ENCODE results near the gene AP3M1. TPM values are rescaled to one million over a fixed set of nuclear protein-coding genes. Genes with fewer than 3 reads are reported as not detected.

Gene AP3M1
- total RNA-seq, 1 experiment from 2014 or later: 37.4 TPM

GRCh38 chr10:74076961-74077360, 73.7 kb downstream of the AP3M1 start:
- H3K27me3 ChIP-seq (ENCODE audit: insufficient read depth, low read length): no peaks in the 10 kb centered on the region
- no peak overlapping the region for H3K4ac ChIP-seq (ENCODE audit: low read depth, low read length)
- H2AFZ ChIP-seq (ENCODE audit: low read length): no peak overlapping the region
- no peaks in the 10 kb centered on the region for H3K9me3 ChIP-seq (ENCODE audit: control insufficient read depth, low read depth, low read length)
- Mint-ChIP-seq H3K27me3 (ENCODE audit: low read depth) (no peaks in the 10 kb centered on the region), H3K36me3 (ENCODE audit: insufficient read depth in 1 of 3, low read depth in 3 of 3) (peaks cover 25 to 60% (median 40%) of the 10 kb centered on the region in 3 experiments; a peak in 6 of 7 replicates), H3K9me3 (no peaks in the 10 kb centered on the region), H3K4me1 (peaks cover 49 to 54% of the 10 kb centered on the region in 2 experiments), H3K27ac (0 out of 7 replicates have a peak overlapping the region, but pooled peaks of 1 of the 3 experiments have one; percentile 90), H3K4me3 (no peak overlapping the region)
- no peaks in the 10 kb centered on the region for H4K20me1 ChIP-seq (ENCODE audit: control insufficient read depth, insufficient read depth, insufficient read length)
- H3K79me1 ChIP-seq (ENCODE audit: insufficient read depth, low read depth, low read length, poor library complexity, severe bottlenecking): no peaks in the 10 kb centered on the region
- H3K4me2 ChIP-seq (ENCODE audit: insufficient read depth, insufficient read length, low read length): no peak overlapping the region
- no peak overlapping the region for H2BK15ac ChIP-seq (ENCODE audit: low read depth, low read length)
- peaks cover 9% of the 10 kb centered on the region for H3K4me1 ChIP-seq (ENCODE audit: insufficient read depth, low read length)
- no CpG with 5 or more reads among the region's 2 CpGs for WGBS (ENCODE audit: extremely low coverage, insufficient read length, low lambda C conversion rate)
- H3K27ac ChIP-seq (ENCODE audit: insufficient read length, low read depth, low read length): no peak overlapping the region
- H3K9ac ChIP-seq (ENCODE audit: extremely low read depth, insufficient read length, low read length): no peak overlapping the region
- H2BK5ac ChIP-seq (ENCODE audit: insufficient read length, low read length): no peak overlapping the region
- no peak overlapping the region for H3K14ac ChIP-seq (ENCODE audit: insufficient read depth, low read length)
- H4K91ac ChIP-seq (ENCODE audit: insufficient read length, low read depth, low read length): no peak overlapping the region
- no peaks in the 10 kb centered on the region; the same call in 1 of the 2 replicates for H3K79me2 ChIP-seq (ENCODE audit: insufficient read depth, low read length)
- no peaks in the 10 kb centered on the region for H3K23me2 ChIP-seq (ENCODE audit: insufficient read length, low read depth, low read length, poor library complexity, severe bottlenecking)
- no peak overlapping the region for H3T11ph ChIP-seq (ENCODE audit: low read length)
- H2BK120ac ChIP-seq (ENCODE audit: low read depth, low read length, poor library complexity, severe bottlenecking): no peak overlapping the region
- no peak overlapping the region for H4K5ac ChIP-seq (ENCODE audit: insufficient read length, low read depth, low read length)
- no peak overlapping the region for H3K23ac ChIP-seq (ENCODE audit: insufficient read length, low read depth, low read length)
- no peak overlapping the region for H3K18ac ChIP-seq (ENCODE audit: insufficient read length, low read depth, low read length)
- H4K8ac ChIP-seq (replicated peaks; ENCODE audit: insufficient read length, low read depth, low read length): no peak overlapping the region
- H2AK5ac ChIP-seq (ENCODE audit: insufficient read length, low read length): no peak overlapping the region
- DNase-seq: no peak
- no peak overlapping the region for H2BK12ac ChIP-seq (ENCODE audit: insufficient read length, low read depth, low read length)
- H2BK20ac ChIP-seq (ENCODE audit: low read depth, low read length, poor library complexity, severe bottlenecking): no peak overlapping the region
- no peak overlapping the region for H3K56ac ChIP-seq (ENCODE audit: insufficient read length, low read depth, low read length)
- TF ChIP-seq, protein P1, sequence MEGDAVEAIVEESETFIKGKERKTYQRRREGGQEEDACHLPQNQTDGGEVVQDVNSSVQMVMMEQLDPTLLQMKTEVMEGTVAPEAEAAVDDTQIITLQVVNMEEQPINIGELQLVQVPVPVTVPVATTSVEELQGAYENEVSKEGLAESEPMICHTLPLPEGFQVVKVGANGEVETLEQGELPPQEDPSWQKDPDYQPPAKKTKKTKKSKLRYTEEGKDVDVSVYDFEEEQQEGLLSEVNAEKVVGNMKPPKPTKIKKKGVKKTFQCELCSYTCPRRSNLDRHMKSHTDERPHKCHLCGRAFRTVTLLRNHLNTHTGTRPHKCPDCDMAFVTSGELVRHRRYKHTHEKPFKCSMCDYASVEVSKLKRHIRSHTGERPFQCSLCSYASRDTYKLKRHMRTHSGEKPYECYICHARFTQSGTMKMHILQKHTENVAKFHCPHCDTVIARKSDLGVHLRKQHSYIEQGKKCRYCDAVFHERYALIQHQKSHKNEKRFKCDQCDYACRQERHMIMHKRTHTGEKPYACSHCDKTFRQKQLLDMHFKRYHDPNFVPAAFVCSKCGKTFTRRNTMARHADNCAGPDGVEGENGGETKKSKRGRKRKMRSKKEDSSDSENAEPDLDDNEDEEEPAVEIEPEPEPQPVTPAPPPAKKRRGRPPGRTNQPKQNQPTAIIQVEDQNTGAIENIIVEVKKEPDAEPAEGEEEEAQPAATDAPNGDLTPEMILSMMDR (conservative IDR thresholded peaks at IDR 0.05): no peak

Measured in H9 (cell line).